Femur (tissue), 1 donor: ENCODE measurements around the gene SMURF1.

Experiments used
- DNase-seq: peaks from one replicate; pipeline ENCODE4 v3.0.0-alpha.2; 2017

SMURF1 gene

DNA sequence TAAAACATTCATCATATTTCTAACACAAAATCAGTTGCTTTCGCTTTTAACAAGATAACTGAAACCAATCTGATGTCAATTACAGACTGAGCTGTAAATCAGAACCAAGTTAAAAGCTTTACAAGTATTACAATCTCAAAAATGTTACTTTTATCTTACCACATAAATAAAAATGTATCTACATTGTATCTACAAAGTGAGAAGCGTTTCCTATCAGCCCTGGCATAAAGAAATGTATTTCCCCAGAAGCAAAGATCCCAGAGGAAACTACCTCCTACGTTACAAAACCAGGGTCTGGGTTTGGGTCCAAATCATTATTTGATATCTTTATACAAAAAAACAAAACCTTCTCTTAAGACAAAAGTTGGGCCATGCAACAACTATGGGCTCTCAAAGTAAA lies 2.6 kb downstream of the SMURF1 start:
- no peak for DNase-seq

DNA sequence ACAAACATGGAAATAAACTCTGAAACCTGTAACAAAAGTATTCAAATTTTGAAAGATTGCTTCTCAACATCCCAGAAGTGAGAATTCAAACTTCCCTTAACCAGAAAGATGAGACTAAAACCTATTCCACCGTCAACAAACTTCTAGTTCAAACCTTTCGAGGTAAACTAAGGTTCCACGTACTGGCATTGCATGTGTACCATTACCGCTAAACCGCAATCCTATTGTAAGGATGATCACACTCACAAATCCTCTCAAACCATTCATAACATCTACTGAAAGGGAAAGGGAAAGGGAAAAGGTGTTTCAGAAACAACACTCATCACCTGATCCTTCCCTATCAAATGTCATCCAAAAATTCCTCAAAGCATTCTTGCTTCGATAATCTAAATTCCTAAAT lies 3.1 kb downstream of the SMURF1 start:
- DNase-seq: no peak

DNA sequence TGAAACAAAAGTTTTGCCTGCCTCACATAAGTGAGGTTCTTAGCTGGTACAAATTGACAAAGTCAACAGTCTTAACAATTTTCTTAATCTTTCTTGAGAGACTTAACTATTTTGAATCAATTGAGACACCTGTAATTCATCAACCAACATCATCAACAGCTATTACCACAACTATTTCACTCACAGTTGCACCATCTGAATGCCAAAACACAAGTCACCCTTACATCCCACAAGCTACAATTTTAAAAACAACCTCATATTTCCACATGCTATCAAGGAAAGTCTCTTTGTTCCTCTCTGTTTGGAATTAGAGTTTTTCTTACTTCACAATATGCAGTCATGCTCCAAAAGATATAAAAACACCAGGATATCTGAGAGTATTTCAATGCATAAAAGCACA lies 4.9 kb downstream of the SMURF1 start:
- no peak for DNase-seq

DNA sequence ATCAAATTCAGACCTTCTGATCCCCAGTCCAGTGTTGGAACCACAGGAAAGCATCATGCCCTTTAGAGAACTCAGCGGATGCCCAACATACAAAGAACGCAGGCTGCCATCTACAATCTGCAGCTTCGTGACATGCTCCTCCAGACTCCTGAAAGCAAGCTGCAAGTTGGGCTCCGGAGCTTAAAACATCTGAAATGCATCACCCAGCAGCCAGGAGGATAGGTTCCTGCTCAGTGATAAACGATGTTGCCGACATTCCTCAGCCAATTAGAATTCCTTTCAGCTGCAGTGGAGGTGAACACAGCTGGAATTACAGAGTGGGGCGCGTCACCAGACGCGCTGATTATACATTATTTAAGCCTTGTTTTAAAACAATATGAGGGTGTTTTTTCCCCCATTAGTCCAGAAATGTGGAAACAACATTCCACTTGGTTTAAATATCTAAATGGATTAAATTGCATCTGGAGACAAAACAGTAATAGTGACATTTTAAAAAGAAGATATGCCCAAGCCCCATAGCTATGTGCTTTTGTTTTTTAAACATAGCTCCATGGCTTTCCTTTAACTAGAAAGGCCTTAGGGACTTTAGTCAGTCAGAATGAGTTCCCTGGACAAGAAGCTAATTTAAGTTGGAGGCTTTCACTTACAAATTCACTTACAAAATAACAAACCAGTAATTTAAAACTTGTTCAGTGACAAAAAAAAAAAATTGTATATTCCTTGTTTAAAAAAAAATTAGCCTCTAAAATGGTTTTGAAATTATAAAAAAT lies 6.3 kb downstream of the SMURF1 start:
- DNase-seq: no peak

DNA sequence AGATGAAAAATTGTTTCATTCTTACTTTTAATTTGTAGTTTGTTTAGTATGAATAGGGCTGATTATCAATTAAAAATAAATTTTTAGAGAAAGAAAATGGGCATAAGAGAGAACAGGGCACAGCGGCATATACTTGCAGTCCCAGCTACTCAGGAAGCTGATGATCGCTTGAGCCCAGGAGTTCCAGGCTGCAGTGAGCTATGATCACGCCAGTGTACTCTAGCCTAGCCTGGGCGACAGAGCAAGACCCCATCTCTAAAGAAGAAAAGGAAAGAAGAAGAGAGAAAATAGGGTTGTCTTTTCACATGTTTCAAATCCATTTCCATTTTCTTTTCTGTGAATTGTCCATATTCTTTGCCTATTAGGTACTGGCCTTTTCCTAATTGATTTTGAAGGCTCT lies 8.0 kb downstream of the SMURF1 start:
- DNase-seq: no peak

DNA sequence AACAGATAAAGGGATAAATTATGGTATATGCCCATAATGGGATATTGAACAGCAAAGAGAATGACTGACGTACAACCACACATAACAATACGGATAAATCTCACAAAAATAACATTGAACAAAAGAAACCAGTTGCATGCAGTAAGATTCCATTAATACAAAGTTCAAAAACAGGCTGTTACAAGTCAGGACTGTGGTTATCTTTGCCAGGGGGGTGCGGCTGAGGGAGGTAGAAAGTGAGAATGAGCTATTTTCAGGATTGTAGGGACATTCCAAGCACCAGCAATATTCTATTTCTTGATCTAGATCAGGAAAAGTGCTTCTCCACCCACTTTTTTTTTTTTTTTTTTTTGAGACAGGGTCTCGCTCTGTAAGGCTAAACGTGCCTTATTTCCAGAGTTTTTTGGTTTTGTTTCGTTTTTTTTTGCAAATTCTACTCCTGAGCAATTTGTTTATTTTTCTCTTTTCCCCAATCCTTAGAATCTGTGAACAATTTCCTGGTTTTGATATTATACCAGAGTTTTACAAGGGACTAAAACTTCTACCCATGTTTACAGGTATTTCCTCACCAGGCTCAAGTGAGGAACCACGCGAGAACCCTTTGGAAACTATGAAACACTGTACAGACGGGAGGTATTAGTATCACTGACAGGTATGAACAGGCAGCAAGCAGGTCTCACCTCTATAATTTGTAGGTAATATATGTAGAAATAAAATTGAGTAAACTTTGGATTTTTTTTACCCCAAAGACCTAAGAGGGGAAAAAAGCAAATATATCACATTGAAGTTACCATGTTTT lies 9.9 kb downstream of the SMURF1 start:
- DNase-seq: no peak

DNA sequence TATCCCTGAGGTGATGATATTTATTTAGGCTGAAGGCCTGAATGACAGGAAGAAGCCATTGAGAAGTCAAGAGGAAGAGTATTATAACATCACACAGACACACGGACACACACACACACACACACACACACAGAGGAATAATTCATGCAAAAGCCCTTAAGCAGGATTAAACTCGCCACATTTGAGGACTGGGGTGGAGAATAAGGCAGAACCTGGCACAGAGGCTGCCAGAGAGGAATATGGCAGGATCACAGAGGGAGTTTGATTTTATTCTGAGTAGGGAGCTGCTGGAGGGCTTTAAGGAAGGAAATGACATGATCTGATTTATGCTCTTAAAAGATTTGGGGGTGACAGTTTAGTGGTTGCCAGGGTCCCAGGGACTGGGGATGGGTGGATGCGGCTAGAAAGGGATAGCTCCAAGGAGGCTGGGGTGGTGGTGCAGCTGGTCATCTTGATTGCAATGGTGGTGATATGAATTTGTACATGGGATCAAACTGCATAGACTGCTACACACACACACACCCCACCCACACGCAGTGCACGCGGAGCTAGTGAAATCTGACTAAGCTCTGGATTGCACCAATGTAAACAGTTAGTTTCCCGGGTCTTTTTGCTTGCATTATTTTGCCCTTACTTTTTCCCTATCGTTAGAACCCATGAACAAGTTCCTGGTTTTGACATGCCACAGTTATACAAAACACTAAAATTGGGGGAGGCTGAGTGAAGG lies 11.2 kb downstream of the SMURF1 start:
- no peak for DNase-seq

DNA sequence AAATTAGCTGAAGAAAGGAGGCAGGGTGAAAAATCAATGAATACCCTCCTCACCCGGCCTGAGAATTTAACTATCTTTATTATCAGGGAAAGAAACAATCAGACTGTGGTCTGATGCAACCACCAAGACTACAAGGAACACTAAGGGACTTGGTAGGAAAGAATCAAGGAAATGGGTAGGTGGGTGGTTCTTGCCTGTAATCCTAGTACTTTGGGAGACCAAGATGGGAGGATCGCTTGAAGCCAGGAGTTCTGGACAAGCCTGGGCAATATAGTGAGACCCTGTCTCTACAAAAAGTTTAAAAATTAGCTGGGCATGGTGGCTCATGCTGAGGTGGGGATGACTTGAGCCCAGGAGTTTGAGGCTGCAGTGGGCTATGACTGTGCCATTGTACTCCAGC lies 12.6 kb downstream of the SMURF1 start:
- no peak for DNase-seq

DNA sequence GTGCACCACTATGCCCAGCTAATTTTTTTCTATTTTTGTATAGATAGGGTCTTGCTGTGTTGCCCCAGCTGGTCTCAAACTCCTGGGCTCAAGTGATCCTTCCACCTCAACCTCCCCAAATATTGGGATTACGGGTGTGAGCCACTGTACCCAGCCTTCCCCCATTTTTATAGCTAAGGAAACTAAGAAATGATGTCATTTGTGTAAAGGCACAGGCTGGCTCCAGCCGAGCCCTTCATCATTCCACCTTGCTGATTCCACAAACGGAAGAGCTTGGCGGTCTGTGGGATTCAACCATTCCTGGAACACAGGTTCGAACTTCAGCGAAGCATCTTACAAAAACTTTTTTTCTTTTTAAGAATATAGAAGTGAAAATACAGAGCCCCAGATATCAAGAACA lies 14.4 kb downstream of the SMURF1 start:
- DNase-seq: no peak

DNA sequence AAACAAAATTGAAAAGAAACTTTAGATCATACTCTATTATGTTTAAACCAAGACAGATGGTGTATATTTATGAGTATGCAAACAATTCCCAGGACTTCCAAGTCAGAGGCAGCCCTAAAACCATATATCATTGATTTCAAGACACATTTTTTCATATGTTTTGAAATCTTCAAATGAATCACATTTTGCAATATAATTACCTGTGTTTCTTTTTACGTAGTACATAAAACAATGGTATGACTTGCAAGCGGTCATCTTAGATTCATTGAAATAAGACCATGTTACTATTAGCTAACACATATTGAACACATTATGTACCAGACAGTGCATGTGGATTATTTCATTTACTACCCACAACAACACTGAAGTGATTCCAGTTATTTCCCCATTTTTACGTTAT lies 14.9 kb downstream of the SMURF1 start:
- no peak for DNase-seq

DNA sequence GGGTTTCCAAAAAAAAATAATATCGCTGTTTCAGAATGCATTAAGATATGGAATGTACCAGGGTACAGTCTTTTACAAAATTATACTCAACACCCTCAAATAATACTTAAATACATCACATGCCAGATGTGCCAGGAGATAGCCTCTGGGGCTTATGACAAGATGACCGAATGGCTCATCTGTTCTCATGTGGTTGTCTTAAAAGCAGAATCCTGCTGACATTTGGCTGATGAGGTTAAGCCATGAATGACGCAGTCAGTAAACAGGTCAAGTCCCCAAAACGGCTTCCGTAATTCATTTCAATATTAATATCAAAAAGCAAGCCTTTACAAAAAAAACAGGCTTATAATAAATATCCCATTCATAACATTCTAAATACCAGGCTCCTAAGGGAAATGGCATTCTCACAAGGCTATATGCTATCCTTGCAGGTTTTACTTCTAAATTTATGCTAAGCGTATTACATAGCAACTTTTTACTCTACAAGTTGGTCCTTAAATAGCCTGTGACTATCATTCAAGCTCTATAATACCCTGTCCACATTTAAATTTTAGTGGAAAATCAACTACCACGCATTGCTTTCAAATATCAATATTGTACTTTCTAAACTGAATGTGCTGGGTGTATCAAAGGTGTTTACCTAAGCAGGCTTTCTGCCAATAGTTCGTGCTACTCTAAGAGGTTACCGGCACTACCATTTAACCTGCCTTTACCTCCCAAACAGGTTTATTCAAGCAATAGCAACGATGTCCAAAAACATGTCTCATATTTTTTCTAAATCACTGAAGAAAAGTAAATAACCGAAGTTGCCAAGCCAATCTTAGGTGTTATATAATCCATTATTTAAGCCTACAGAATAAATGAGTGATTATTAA lies 15.6 kb downstream of the SMURF1 start:
- no peak for DNase-seq

DNA sequence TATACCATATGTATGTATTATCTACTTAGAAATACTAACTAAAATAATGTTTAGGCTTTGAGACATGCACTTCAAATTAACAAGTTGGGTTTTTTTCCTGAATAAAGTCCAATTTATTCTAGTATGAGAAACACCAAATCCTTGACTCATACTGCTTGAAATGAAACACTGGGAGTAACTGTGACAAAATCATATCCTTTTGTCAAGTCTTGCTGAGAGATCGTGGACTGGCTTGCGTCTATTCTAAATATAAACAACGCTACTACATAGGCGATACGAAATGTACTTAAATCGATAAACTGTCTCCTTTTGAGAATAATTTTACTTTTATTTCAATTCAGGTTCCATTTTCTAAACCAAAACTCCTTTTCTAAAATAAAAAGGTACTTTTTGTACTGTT lies 16.3 kb downstream of the SMURF1 start:
- no peak for DNase-seq

DNA sequence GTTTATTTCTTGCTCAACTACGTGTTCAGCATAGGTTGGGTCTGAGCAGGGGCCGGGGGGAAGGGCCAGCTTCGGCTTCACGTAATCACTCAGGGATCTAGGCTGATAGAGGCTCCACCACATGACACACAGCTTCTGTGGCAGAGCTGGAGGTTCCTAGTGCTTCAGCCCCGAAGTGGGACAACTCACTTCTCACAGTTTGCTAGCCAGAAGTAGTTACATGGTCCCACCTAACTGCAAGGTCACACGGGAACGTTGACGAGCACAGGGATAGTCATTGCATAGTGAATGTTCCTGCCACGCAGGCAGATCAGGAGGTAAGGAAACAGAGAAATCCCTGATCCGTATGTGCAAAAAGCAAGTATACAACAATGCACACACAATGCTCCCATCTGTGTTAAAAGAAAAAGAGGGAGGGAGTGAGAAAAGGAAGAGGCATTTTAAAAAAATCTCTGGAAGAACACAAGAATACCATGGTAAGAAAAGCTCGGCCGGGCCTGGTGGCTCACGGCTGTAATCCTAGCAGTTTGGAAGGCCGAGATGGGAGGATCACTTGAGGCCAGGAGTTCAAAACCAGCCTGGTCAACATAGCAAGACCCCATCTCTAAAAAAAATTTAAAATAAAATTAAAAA lies 16.9 kb downstream of the SMURF1 start:
- DNase-seq: no peak

DNA sequence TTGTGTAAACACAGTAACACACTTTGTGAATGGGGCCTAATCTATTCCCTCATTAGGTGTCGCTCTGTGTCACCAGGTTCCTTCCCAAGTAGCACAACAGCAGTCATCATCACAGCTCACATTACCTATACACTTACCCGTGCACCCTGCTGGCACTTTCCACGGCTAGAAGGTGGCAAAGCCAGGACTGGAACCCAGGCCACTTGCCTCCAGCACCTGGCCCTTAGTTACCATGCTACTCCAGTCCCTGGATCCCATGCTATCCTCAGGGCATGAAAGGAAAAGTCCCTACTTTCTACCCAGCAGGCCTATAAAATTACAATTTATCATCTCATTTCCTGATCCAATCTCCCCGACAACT lies 18.4 kb downstream of the SMURF1 start:
- DNase-seq: no peak

DNA sequence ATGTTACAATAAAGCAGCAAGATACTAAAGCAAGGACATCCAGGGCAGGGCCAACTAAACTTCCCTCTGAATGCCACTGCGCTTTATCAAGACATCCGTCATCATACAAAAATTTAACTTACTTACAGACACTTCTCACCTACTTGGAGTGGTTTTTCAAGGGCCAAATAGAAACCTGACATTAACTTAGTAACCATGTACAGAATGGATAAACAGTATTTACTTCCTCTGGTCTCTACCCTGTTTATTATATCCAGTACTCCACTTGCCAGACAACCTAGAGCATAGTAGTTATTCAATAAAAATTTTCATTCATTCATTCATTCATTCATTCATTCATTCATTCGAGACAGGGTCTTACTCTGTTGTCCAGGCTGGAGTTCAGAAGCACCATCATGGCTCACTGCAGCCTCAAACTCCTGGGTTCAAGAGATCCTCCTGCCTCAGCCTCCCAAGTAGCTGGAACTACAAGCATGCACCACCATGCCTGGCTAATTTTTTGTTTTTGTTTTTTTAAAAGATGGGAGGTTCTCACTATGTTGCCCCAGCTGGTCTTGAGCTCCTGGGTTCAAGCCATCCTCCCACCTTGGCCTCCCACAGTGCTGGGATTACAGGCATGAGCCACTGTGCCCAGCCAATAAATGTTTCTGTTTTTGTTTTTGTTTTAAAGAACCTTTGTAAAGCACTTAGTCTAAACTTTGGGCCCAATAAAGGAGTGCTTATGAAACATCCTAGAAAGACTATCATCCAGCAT lies 19.0 kb downstream of the SMURF1 start:
- DNase-seq: no peak

DNA sequence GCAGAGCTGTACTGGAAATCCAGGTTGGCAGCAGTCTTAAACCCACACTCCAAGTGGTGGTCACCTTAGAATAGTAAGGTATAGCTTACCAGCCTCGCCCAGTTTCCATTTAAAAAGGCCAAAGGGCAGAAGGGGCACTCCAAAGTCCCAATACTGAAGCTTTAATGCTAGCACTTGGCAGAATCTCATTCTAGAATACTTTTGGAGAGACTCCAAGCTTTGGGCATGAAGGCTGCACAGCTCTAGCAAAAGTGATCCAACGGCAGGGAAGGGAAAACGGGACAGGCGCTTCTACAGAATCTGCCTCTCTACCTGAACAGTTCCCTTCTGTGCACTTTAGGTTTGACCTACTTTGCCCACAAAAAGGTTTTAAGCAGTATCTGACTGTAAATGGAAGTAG lies 19.7 kb downstream of the SMURF1 start:
- DNase-seq: no peak

DNA sequence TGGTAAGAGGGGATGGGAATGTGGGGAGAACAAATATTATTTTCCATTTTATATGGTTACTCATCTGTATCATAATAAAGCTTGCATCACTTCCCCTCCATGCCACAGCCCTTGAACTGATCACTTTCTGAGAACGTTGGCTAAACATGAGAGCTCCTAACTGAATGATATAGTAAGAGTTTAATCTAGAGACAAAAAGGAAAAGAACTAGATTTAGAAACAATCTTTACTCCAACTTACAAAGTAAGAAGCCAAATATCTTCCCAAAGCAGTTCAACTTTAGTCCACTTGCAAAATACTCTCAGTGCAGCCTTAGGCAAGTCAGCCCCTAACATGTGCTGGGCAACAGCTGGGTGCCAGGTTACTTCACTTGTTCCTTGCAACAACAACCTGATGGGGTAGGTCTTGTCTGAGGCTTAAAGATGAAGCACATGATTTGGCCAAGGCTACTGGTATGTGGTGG lies 20.3 kb downstream of the SMURF1 start:
- no peak for DNase-seq

DNA sequence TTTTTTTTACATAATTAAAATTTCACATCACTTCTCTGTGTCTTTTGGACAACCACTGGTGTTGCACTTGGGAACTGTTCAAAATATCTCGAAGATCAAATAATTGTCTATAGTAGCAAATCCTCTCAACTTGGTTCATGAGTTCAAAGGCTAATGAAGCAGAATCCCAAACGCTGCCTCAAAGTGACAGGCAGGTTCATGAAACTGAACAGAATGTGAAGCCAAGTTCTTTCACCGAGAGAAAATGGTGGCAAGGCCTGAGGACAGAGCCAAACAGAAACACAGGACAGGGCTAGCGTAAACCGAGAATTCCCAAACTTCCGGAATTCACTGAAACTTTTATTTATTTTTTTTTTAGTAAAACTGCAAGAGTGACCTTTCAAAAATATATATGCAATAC lies 21.1 kb downstream of the SMURF1 start:
- DNase-seq: no peak

DNA sequence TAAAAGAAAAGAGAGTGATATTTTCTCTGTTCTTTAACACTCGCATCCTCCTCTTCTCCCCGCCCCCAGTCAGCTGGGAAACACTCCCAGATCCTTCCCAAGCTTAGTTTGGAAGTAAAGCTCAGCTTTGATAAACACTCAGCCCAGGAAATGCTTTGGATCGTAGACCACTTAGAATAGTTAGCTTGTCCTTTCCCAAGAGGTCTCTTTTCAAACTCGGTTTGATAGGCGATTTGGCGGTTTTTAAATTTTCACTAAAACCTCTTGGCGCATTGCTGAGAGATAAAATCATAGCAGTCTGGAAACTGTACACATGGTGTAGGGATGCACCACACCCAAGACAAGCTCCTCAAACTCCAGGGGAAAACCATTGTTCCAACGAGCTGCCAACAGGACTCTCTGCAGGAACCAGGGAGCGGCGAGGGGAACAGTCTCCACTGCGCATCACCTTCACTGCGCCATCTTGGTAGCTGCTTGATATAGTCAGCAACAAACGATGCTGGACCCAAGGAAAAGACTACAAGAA lies 22.3 kb downstream of the SMURF1 start:
- peak; percentile 41 for DNase-seq

DNA sequence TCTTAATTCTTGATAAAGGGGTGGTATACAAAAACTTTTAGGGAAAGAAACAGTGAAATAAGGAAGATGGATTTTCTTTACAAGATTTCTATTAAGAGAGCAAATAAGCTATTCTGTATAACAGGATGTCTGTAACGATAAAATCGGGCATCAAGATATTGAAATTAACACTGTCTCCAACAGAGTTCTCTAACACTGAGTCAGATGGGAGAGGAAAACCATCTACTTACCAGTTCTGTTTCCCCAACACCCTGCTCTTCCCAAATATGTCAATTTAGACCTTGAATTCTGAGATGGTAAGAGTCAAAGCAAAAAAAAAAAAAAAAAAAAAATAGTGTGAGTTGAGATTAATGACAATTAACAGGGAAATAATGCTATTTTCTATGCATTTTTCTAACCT lies 23.0 kb downstream of the SMURF1 start:
- DNase-seq: no peak

DNA sequence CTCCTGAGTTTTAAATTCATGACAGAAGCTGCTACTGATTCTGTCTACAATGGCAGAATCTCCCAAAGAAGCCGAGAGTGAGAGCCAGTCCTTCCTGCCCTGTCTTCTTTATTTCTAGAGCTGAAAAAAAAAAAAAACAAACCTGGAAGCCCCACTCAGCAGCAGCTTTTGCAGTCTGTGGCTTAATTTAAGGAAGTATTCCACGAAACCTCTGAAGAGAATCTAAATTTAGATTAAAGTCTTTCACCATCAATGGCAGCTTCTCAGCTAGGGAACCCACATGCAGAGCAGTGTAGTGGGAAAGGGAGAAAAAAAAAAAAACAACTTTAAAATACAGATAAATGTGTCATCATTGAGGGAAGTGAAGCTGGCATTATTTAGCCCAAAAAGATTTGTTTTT lies 23.4 kb downstream of the SMURF1 start:
- no peak for DNase-seq
